B cell (primary cell): Measurements from ENCODE around the gene ARSD.

Experiments
- EZH2 ChIP-seq: IDR thresholded peaks from 2 replicates; pipeline ENCODE4 v1.6.1; 2012; ENCODE audit warnings: borderline replicate concordance, low read depth, mild to moderate bottlenecking, moderate library complexity, low read length; ENCODE audit not compliant: insufficient read depth, poor library complexity, severe bottlenecking
- TF ChIP-seq, protein P1 (sequence below): fragments of 200-600 bp; IDR thresholded peaks from one replicate; pipeline ENCODE4 v1.8.0; 2022; ENCODE audit warnings: antibody characterized with exemption, mild to moderate bottlenecking

DNA sequence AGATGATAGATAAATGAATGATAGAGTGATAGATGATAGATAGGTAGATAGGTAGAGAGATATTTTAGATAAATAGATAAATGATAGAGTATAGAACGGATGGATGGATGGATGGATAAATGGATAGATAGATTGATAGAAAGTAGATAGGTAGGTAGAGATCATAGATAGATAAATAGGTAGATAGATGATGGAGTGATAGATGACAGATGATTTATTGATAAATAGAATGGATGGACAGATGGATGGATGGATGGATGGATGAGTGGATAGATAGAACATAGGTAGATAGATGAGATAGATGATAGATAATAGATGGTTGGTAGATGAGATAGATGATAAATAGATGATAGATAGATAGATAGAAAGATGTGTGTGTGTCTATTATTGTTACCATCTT is 49.5 kb downstream of the ARSD start:
- TF ChIP-seq, protein P1, sequence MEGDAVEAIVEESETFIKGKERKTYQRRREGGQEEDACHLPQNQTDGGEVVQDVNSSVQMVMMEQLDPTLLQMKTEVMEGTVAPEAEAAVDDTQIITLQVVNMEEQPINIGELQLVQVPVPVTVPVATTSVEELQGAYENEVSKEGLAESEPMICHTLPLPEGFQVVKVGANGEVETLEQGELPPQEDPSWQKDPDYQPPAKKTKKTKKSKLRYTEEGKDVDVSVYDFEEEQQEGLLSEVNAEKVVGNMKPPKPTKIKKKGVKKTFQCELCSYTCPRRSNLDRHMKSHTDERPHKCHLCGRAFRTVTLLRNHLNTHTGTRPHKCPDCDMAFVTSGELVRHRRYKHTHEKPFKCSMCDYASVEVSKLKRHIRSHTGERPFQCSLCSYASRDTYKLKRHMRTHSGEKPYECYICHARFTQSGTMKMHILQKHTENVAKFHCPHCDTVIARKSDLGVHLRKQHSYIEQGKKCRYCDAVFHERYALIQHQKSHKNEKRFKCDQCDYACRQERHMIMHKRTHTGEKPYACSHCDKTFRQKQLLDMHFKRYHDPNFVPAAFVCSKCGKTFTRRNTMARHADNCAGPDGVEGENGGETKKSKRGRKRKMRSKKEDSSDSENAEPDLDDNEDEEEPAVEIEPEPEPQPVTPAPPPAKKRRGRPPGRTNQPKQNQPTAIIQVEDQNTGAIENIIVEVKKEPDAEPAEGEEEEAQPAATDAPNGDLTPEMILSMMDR, result no peak
- no peak for TF ChIP-seq EZH2
